Activated T-cell treated with anti-CD3 and anti-CD28 coated beads for 4 hours (primary cell): ENCODE measurements around the gene ABL2.
A peak's percentile ranks its signal among the peaks of the same experiment; 100 is the strongest.
"Not testable (repeated sequence)": the region's sequence is repeated elsewhere in the genome, so short reads cannot be mapped to it uniquely, and the experiment has no call there.

Experiments
- DNase-seq: peaks from one replicate; pipeline ENCODE4 v3.0.0-alpha.2; 2020

ABL2 gene

GRCh38 chr1:179229214-179230140, at the start of gene ABL2:
ABL2 (minus strand) TSS chr1:179229677; CDS start chr1:179229397, 280 bp downstream.
- peak; percentile 53 for DNase-seq

DNA sequence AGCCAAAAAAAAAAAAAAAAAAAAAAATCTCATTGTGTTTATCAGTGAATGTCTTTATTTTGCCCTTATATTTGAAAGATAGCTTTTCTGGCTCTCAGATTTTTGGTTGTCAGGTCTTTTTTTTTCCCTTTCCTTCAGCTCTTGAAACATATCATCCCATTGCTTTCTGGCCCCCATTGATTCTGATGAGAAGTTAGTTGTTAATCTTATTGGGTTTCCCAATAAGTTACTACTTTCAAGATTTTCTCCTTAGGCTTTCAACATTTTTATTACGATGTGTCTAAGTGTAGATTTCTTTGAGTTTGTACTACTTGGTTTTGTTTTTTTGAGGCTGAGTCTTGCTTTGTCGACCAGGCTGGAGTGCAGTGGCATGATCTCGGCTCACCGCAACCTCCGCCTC, 49.4 kb upstream of the ABL2 start:
- DNase-seq: no peak

GRCh38 chr1:179274424-179274823, 44.9 kb upstream of the ABL2 start:
- DNase-seq: not testable (repeated sequence)

DNA sequence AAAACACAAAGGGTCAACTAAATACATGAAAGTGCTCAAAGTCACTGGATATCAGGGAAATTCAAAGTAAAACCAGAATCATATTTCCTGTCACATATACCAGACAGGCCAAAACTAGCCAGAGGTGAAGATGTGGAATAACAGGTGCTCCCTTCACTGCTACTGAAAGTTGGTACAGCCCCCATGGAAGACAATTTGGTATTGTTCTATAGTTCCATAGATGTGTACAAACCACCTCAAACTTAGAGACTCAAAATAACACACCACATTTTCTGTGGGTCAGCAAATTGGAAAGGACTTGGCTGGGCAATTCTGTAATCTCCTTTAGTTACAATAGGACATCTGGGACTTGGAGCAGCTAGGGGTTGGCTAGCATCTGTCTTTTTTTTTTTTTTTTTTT, 39.6 kb upstream of the ABL2 start:
- DNase-seq: no peak

GRCh38 chr1:179264507-179264906, 35.0 kb upstream of the ABL2 start:
- DNase-seq: no peak

GRCh38 chr1:179263121-179263520, 33.6 kb upstream of the ABL2 start:
- DNase-seq: no peak

GRCh38 chr1:179262183-179262582, 32.7 kb upstream of the ABL2 start:
- no peak for DNase-seq

- DNase-seq: no peak
Observed at GRCh38 chr1:179253286-179253972, 24.0 kb upstream of the ABL2 start.

- no peak for DNase-seq
Observed at GRCh38 chr1:179252606-179253005, 23.1 kb upstream of the ABL2 start.

DNA sequence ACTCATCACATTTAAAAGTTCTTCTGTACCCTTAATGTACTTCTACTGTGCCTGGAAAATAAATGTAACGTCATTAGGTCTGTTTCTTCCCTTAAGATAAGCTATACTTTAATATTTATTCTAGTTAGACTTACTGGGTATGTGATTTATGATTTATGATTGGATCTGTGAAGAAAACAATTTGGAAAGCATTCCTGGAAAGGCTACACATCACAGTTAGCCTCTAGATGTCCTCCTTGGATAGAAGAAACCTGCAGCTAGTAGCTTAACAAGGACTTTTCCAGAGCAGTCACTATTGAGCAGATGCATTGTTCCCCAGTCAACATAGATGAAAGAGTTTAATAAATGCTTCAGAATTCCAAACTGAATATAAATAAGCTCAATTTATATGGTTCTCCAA, 22.2 kb upstream of the ABL2 start:
- DNase-seq: no peak

- DNase-seq: no peak
Observed at GRCh38 chr1:179247923-179248322, 18.4 kb upstream of the ABL2 start.

GRCh38 chr1:179245426-179245825, 15.9 kb upstream of the ABL2 start:
- not testable (repeated sequence) for DNase-seq

- DNase-seq: no peak
Observed at GRCh38 chr1:179241530-179242097, 12.1 kb upstream of the ABL2 start.

DNA sequence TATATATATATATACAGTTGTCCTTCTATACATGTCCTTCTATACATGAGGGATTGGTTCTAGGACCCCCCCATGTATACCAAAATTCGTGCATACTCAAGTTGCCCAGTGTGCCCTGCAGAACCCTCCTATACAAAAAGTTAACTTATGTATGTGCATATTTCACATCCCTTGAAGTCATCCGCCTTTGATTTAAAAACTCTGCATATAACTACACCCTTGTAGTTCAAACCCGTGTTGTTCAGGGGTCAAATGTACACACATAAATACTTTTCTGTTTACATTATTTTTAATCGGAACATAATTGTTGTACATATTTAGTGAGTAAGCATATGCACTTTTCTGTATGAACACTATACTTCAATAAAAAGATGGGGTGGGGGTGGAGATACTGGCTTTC, 7.7 kb upstream of the ABL2 start:
- DNase-seq: no peak

GRCh38 chr1:179234863-179235262, 5.4 kb upstream of the ABL2 start:
- DNase-seq: no peak

DNA sequence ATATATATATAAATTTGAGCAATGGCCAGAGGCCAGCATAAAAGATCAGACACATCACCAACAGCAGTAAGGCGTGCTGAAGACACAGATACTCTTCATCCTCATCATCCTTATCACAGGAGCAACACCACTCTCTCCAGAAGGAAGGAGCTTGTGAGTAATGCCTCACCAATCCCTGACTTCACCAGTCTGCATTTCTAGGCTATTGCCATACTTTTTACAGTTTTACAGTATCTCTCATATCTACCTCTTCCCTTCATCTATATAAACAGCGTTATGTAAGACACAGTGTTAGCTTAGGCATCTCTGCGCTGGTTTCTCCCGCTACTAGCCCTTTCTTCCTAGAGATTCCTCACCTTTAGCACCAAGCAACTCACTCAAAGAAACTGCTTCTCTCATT, 2.4 kb upstream of the ABL2 start:
- DNase-seq: no peak

DNA sequence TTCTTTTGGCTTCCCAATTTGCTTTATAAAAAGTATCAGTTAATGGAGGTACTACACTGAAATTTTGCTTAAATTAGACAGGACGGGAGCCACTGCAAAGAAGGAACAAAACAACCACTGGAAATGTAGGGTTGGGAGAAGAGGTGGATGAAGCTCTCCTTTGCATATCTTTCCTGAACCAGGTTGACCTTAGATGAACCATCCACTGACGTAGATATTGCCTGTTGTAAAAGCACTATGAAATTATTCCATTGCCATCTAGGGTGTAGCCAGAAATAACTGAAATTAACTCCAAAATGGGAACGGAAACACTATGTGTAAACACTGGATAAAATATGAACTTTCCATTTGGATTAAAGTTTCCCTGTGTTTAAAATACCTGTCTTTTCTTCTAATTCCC, 1.2 kb upstream of the ABL2 start:
- no peak for DNase-seq

DNA sequence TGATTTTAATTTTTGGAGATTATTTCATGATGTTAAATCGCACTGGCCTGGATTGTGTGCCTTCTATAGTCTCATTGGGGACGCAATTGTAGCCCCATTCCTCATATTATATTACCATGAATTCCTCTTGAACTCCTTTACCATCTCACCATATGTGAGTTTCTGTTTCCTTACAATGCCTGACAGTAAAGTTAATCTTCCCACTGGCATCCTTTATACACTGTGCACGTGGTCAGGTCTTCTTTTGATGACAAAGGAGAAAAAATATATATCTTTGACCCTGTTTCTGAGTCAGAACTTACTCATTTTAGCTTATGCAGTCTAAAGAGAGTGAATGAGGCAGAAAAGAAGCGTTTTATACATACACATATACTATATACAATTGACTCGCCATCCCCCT, 774 bp upstream of the ABL2 start:
- no peak for DNase-seq

DNA sequence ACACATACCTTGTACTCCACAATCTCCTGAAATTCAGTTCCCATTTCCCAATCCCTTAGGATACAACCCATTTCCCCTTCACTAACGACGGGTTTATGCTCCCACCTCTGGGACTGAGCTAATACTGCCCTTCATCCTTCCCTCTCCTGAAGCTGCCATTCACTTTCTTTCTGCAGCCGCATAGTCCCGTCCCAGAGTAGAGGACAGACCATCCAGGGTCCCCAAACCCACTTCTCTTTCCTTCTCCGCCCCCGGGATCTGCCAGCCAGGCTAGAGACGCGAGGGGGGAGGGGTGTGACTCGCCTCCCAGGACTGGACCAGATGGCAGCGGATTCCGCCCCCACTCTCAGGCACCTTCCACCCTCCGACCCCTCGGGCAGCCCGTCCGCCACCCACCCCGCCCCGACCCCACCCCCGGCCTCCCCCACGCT, 679 bp downstream of the ABL2 start:
- DNase-seq: peak; percentile 7

- DNase-seq: no peak
Observed at GRCh38 chr1:179226738-179227137, 2.7 kb downstream of the ABL2 start.

DNA sequence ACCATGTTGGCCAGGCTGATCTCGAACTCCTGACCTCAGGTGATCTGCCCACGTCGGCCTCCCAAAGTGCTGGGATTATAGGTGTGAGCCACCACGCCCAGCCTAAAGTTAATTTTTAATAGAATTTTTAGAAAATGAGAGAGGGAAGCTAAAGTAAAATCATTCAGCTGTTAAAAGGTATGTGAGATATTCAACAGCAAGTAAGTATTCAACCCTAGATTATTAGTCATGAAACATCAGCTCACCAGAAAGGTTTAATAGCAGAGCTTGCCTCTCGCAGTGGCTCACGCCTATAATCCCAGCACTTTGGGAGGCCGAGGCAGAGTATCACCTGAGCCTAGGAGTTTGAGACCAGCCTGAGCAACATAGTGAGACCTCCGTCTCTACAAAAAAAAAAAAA, 5.0 kb downstream of the ABL2 start:
- not testable (repeated sequence) for DNase-seq

DNA sequence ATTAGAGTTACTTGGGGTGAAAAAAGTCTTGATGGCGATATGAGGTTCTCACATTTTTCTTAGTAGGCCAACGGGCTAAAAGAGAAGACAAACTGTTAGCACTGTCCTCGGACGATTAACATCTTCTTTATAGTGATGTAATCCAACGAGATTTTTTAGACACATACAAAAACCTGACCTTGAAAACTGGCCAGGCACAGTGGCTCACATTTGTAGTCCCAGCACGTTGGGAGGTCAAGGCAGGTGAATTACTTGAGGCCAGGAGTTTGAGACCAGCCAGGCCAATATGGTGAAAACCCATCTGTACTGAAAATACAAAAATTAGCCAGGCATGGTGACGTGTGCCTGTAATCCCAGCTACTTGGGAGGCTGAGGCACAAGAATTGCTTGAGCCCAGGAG, 8.4 kb downstream of the ABL2 start:
- not testable (repeated sequence) for DNase-seq

GRCh38 chr1:179217943-179218507, 11.5 kb downstream of the ABL2 start:
- DNase-seq: no peak
